ELR (cell line): ENCODE data around the gene TMEM171.

Experiments used
- DNase-seq: peaks from one replicate; pipeline ENCODE4 v3.0.0-alpha.2; 2015; ENCODE audit warnings: low read depth

Gene TMEM171, protein sequence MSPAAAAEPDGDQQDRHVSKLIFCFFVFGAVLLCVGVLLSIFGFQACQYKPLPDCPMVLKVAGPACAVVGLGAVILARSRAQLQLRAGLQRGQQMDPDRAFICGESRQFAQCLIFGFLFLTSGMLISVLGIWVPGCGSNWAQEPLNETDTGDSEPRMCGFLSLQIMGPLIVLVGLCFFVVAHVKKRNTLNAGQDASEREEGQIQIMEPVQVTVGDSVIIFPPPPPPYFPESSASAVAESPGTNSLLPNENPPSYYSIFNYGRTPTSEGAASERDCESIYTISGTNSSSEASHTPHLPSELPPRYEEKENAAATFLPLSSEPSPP

DNA sequence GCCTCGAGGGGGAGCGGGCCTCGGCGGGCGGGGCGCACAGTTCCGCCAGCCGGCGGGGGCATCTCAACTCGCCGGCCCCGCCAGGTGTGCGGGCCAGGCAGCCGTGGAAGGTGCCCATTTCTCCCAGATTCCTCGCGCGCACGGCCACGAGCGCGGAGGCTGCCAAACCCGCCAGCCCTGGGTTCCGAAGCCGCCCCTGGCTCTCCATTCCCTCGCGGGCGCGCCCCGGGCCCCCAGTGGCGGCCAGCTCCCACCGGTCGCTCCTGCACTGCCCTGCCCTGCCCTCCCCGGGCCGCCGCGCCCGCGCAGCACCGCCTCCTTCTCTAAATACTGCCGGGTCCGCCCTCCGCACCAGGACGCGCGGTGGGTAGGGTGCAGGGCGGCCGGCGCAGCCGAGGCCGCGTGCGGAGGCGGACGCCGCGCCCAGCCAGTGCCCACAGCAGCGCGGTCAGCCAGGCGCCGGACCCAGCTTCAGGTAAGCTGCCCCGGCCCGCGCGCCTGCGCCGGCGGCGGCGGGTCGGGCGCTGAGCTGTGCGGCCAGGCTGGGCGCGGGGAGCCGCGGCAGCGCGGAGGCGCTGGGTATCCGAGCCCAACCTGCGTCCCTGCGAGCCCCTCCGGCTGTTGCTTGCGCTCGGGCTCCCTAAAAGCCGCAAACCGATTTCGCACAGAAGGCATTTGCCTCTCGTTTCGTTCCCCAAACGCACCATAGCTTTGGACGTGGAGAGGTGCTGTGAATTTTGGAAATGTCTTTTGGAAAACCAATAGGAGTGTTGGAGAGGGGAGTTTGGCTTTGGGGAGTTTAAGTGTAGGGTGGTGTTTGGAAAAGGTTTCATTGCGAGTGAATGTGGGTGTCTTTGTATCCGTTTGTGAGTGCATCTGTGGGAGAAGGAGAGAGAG is at the start of gene TMEM171:
Gene TMEM171 (plus strand): TSS at position 354 of the 897 bp plus-strand sequence. CDS start 2,799 bp downstream, outside the sequence.
- peak; percentile 65 for DNase-seq

DNA sequence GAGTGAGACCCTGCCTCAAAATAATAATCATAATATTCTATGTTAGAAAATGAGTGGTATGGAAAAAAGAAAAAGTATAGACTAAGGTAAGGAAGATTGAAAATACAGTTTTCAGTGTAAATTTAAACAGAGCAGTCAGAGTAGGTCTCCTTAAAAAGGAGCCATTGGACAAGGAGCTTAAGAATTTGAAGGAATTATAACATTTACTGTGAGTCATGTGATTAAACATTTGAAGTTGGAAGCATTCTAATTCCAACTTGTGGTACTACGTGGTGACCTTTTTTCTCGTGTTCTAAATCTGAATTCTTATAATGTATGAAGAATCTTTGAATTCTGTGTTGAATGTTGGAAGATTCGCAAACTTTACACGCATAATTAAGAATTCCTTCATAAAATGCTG is 39.3 kb upstream of the TMEM171 start:
- no peak for DNase-seq

DNA sequence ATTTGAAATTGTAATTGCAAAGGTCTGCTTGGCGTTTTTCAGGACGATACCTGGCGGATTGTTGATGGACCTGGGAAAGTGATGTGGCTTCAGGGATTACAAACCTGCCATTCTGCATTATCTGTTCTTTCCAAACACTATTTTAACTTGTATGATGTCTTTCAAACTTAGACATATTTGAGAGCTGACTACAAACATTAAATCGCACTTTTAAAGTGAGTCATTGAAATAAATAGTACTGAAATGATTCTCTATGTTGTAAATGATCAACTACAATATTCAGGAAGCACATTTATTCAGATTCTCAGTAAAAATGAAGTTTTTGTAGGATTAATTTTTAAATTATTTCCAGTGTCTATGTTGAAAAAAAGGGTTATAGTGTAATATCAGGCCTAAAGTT is 32.3 kb upstream of the TMEM171 start:
- DNase-seq, result peak; percentile 50

DNA sequence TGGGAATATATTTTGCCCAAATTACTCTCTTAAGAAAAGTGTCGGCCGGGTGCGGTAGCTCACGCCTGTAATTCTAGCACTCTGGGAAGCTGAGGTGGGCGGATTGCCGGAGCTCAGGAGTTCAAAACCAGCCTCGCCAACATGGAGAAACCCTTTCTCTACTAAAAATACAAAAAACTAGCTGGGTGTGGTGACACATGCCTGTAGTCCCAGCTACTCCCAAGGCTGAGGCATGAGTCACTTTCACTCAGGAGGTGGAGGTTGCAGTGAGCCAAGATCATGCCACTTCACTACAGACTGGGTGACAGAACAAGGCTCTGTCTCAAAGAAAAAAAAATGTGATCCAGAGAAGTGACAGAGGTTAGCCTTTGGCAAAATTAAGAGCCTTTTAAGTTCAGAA is 26.4 kb upstream of the TMEM171 start:
- peak; percentile 88 for DNase-seq

DNA sequence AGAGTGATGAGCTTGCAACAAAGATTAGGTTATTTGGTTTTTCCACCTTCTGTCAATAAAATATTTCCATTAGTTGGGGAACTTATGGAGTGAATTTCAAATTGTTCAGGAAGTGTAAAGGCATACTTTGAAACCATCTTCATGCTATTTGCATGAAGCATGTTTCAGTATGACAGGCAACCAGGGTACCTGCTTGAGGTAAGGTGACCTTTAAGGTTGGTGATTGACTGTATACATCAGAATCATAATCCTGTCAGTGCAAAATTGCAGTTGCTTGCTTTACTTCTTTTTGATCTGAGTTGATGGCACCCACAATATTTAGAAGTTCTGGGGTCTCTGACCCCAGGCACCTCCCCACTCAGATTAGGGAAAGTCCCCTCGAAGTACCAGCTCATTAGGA is 26.0 kb upstream of the TMEM171 start:
- DNase-seq, result no peak

DNA sequence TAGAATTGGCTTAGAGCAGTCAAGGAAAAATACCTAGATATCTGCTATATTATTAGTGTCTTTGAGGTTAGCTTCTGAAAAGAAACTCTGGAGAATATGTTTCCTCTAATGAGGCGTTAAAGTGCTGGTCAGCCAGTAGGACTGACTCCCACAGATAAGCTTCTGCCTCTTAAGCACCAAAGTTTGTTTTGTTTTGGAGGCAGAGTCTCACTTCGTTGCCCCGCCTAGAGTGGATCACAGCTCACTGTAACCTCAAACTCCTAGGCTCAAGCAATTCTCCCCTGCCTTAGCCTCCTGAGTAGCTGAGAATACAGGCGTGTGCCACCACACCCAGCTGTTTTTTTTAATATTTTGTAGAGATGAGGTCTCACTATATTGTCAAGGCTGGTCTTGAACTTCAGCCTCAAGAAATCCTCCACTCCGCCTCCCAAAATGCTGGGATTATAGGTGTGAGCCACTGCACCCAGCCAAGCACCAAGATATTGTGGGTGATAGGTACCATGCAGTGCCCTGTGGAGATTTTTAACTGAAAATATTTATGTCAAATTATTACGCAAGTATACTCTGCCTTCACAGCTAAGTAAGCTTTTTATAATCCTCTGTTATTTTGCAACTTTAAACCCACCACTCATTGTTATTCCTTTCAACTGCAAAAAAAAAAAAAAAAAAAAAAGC is 24.7 kb upstream of the TMEM171 start:
- DNase-seq, result no peak

DNA sequence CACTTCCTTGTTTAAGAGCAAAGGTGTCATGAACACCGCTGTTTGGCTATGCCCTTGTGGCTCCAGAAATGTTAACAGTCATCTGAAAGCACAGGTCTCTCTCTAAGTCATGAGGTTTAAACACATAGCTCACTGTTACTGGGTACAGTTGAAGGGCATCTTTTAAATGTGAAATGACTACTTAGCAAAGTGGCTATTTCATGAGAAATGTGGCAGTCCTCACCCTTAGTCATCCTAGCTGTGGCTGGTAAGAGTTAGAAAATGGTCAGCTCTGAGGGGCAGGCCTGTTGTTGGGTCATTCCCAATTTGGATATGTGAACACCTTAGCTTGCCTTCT is 24.2 kb upstream of the TMEM171 start:
- DNase-seq, result peak; percentile 20

DNA sequence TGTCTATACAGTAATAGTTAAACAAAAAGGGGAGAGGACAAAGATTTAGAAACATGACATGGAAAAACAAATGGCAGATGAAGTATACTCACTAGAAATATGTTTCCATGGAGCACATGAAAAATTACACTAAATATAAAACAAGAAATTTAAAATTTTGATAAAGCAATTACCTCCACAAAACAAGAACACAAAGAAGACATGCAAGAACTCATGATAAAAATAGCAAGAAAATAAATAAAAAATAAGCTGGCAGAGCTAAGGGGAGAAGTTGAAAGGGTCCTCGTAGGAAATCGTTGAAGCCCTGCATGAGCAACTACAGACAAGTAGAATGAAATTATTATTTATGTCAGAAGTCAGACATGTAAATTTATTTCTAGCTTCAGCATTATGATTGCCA is 22.6 kb upstream of the TMEM171 start:
- no peak for DNase-seq

DNA sequence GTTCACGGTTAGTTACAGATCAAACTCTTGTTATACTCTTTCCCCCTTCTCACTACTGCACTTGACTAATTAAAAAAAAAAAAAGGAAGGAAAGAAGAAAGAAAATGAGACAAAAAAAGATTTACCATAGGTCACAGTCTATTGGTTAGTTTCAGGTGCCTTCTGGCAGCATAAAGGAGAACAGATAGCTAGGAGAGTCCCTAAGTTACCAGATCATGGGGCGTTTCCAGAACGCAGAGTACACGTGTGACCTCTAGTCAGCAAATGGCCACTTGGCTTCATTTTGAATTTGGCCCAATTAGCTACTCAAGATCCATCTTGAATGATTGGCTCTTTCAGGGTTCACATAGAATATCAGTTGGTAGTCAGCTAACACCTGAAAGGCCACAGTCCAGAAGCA is 20.3 kb upstream of the TMEM171 start:
- DNase-seq, result no peak

DNA sequence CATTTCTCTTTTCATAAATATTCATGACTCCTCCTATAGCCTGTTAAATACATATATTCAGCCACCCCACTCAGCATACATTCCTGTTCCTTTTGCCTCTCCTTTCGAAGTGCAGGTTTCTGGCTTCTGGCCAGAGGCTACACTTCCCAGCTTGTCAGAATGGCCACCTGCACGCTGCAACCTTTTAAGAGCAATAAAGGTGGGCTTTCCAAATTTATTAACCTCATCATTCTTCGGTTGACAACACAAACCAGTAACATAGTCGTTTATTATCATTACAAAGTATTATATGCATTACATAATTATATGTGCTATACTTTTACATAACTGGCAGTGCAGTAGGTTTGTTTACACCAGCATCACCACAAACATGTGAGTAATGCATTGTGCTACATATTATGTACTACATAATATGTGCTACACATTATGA is 16.5 kb upstream of the TMEM171 start:
- DNase-seq, result peak; percentile 40

DNA sequence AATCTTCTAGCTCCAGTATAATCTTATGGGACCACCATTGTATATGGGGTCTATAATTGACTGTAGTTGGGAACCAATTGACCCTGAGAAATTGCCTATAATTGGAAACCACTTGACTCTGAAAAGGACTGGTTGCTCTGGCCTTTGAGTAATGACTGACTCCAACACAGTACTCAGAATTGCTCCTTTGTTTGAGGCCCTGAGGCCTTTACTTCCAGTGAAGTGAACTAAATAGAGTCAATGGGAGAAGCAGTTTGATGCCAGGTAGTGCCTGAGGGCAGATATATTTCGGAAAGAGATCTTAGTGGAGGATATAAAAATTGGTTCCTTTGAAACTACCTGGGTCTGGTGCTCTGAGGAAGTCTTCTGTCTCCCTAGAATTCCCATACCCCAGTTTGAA is 16.0 kb upstream of the TMEM171 start:
- DNase-seq, result no peak

DNA sequence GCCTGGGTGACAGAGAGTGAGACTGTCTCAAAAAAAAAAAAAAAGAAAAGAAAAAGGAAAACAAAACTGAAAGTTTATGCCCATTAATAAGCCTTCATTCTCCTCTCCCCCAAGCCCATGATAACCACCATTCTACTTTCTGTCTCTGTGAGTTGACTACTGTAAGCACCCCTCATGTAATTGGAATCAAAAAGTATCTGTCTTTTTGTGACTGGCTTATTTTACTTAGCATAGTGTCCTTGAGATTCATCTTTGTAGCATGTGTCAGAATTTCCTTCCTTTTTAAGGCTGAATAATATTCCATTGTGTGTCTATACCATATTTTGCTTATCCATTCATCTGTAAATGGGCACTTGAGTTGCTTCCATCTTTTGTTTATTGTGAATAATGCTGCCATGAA is 14.0 kb upstream of the TMEM171 start:
- no peak for DNase-seq

DNA sequence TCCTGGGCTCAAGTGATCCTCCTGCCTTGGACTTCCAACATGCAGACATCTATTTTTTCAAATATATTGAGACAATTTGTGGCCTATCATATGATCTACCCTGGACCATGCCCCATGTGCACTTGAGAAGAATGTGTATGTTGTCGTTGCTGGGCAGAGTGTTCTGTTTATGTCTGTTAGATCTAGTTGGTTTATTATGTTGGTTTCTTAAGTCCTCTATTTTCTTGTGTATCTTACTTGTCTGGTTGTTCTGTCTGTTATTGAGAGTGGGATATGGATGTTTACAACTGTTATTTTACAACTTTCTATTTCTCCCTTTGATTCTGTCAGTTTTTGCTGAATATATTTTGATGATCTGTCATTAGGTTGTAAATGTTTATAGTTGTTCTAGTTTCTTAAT is 10.2 kb upstream of the TMEM171 start:
- DNase-seq, result no peak

DNA sequence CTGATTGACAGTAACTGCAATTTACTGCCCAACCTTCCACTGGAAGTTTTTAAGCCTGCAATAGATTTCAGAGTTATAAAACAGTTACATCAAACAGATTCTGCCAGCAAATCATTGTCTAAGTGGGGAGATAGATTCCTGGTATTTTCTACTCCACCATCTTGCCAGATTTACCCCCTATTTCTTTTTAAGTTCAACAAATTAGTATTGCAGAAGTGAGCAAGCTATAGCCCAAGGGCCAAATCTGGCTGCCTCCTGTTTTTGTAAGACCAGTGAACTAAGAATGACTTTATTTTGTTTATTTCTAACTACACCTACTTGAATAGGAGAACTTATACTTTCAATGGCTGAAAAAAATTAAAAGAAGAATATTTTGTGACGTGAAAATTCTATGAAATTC is 8.8 kb upstream of the TMEM171 start:
- DNase-seq, result no peak

DNA sequence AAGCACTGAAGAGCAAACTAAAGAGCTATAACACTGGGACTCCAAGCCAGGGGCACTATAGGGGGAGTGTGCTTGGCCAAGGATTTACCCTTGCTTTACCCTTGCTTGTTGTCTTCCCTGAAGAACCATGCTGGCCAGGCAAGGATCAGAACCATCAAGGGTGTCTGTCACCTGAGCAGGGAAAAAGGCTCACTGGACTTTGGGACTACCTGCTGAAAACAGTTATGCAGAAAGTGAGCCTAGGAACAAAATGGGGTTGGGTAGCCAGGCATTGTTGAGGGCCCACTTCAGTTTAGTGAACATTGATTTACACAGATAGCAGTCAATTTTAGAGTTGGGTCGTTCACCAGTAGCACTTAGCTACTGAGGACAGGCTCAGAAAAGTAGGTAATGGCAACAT is 8.0 kb upstream of the TMEM171 start:
- no peak for DNase-seq

DNA sequence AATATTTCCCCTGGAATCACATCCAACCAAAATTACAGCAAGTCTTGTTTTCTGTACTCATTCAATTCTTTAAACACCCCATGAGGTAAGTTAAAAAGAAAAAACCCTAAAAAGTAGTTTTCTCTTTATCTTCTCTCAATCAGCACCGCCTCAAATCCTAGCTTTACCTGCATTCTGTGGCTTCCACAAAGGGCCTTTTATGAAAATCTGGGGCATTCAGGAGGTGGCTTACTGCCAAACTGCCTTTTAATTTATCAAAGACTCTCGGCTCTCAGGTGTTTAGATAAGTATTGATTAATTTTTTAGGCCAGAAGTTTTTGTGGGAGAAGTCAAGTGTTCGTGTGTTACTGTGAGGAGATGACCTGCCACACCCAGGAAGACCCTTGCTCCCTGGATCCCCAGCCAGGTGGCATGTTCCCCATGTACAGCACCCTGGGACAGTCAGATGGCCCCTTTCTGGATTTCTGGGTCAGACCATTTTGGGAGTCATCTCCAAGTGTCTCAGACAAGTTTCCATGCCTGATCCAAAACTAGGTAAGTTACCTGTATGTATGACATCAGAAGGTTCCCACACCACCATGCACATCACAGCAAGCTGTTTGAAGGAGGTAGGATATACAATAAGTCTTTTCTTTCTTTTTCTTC is 6.2 kb upstream of the TMEM171 start:
- DNase-seq, result no peak

DNA sequence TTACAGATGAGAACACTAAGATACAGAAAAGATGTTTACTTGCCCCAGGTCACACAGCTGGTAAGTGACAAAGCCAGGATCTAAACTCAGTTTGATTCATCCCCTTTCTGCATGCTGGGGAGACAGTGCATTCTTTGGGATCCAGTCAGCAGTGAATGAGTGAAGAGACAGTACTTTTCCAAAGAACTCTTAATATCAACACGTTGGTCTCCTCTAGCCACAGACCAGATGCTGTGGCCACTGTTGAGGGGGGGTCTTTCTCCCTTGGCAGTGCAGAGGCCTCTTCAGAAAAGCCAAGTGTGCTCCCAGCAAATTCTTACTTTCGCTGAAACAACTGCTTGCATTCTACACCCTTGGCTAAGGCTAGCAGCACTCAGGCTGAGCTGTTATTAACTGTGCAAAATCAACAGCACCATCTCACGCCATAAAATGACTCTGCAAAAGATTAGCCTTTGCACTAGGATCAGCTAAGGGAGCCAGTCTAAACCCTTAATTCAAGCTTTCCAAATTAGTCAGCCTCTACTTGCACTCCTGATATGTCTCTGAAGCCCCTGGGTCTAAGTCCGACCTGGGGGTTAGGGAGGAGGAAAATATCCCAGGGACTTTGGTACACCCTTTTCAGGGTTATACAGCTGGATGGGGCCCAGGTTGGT is 4.8 kb upstream of the TMEM171 start:
- DNase-seq, result peak; percentile 91

DNA sequence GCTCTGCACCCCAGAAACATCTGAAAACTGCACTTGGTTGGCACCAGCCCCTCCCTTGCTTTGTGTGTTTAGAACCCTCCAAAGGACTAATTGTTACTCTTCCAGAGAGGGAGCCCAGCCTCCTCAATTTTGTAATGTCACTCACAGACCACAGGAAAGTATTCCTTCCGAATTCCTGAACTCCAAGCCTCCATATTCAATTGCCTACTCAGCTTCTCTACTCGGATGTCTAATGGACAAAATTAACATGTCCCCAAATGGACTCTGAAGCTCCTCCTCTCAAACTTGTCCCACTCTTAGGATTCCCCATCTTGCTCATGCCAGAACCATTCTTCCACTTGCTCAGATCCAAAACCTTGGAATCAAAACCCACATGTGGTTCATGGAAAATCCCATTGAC is 3.9 kb upstream of the TMEM171 start:
- DNase-seq, result no peak

DNA sequence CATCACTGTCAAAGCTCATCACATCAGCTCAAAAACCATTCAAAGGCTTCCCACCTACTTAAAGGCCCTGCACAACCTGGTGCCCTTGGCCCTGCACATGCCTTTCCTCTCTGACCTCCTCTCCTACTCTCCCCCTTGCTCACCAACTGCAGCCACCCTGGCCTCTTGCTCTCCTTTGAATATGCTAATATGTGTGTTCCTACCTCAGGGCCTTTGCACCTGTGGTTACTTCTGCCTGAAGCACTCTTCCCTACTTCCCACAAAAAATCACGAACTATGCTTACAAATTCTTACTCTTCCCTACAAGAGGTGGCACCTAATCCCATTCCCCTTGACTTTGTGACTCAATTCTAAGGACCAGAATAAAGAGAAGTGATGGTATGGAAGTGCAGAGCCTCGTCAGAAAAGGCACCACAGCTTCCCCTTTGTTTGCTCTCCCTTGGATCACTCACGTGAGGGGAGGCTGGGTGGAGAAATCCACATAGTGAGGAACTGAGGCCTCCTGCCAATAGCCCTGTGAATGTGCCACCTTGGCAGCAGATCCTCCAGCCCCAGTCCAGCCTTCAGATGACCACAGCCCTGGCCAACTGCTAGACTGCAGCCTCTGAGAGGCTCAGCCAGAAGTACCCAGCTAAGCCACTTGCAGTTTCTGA is 3.2 kb upstream of the TMEM171 start:
- DNase-seq, result no peak

DNA sequence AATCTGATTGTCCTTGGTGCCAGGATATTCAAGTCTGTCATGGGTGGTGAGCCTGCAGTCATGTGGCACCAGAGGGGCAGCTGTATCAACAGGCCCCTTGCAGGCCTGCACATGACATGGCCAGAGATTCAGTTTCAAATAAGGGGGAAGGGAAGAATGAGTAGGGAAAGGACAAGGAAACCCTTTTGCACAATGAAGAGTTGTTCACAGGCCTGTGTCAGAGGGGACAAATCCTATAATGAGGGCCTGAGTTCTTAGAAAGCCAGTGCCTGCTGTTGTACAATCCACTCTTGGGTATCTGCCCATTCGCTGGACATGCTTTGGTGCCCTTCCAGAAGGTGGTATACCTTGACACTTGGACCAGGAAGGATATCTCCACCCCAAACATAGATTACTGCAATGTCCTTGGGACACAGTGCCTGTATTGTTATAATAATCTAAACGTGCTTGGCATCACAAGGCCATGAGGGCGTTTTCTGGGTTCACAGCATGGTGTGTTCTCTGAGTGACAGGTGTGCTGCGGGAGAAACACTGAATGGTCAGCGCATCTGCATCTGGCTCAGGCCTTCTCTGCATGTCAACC is 1.9 kb upstream of the TMEM171 start:
- no peak for DNase-seq
